ENCODE measurements around the gene SDCBP2.

The SDCBP2 gene

GRCh38 chr20:1295276-1295930 is 33.5 kb downstream of the SDCBP2 start:
- DNase-seq (ENCODE audit: low spot score): no peak

DNA sequence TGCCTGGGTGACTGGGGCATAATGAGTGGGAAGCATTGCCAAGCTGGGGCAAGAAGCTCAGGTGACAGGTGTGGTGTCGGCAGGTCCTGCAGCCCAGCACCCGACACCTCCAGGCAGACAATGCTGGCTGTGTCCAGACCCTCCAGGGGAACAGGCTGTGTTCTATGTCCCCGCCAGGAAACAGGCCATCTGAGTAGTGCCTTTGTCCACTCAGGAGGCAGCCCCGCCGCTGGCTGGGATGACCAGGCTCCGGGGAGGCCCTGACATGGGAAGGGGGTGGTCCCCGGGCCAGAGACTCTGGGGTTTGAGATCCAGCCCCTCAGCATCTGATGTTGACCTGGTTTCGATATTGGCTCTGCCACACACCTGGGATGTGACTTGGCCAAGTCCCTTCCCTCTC is 34.4 kb downstream of the SDCBP2 start:
- DNase-seq (ENCODE audit: low spot score): no peak

- no peak for DNase-seq (ENCODE audit: low spot score)
Measured at GRCh38 chr20:1293641-1294379, 35.1 kb downstream of the SDCBP2 start.

DNA sequence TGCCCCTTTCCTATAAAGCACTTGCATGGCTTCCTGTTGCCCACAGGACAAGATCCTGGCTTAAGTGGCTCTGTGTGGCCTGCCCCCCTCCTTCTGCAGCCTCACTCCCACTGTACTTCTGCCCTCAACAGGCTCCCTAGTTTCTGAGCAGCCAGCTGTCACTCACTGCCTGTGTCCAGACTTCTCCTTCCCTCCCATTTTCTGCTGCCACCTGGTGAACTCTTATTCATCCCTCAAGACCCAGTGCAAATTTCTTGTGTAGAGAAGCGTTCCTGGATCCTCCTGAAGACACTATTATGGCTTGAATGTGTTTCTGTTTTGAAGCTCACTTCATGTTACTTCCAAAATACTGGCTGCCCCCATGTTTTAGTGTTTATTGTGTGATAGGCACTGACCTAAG is 36.3 kb downstream of the SDCBP2 start:
- no peak for DNase-seq (ENCODE audit: low spot score)

DNA sequence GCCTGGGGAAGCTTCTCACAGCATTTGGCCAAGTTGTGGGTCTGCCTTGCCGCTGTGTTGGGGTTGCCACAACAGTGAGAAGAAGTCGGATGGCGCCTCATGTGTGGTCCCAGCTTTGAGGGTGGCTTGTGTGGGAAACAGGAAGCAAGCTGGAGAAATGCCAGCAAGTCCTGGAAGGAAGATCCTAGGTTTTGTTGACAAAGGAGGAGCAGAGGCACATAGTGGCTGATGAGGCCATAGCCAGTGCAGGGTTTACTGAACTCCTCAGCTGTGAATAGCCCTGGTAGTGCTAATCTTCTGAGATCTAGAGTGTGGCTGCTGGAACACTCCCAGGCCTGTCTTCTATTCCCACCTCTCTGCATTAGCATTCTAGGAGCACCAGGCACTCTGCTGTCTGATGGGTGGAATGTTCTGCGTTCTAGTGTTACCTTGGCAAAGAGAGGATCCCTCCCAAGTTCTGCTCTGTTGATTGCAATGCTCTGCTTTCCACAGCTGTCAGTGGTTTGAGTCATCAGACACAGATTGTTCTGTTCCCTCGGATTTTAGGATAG is 37.7 kb downstream of the SDCBP2 start:
- DNase-seq (ENCODE audit: low spot score): no peak

DNA sequence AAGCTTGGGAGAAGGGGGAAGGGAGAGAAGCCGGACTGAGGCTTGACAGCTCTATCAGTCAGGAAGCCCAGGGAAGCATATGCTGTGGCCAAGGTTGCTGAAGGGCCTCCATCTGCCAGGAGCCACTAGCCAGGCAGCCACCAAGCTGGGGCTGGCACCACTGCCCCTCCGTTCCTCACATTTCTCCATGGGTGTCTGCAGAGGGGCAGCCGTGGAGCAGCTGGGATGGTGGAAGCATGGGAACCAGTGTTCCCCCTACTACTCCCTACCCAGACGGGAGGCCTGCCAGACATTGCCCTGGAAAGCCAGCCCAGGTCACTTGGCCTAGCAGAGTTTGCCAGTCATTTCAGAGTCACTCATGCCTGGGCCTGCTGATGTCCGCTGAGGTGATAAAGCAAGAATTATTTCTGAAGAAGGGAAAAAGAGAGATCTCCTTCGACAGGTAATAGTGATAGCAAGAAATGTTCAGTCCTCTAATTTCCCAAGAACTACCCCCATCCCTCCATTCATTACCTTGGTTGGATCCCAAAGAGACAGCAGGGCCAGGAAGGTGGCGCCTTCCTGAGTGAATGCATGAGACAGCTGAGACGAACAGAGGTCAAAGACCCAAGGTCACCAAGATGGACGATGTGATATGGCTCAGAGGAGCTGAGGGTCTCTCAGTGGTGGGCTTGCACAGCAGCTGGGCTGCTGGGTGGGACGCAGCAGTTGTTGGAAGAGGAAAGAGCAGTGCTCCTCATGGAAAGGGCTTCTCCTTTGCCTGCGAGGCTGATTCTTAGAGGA is 41.0 kb downstream of the SDCBP2 start:
- no peak for DNase-seq (ENCODE audit: low spot score)

GRCh38 chr20:1287306-1287705 is 41.6 kb downstream of the SDCBP2 start:
- DNase-seq (ENCODE audit: low spot score): no peak

- no peak for DNase-seq (ENCODE audit: low spot score)
Measured at GRCh38 chr20:1286267-1287024, 42.5 kb downstream of the SDCBP2 start.

DNA sequence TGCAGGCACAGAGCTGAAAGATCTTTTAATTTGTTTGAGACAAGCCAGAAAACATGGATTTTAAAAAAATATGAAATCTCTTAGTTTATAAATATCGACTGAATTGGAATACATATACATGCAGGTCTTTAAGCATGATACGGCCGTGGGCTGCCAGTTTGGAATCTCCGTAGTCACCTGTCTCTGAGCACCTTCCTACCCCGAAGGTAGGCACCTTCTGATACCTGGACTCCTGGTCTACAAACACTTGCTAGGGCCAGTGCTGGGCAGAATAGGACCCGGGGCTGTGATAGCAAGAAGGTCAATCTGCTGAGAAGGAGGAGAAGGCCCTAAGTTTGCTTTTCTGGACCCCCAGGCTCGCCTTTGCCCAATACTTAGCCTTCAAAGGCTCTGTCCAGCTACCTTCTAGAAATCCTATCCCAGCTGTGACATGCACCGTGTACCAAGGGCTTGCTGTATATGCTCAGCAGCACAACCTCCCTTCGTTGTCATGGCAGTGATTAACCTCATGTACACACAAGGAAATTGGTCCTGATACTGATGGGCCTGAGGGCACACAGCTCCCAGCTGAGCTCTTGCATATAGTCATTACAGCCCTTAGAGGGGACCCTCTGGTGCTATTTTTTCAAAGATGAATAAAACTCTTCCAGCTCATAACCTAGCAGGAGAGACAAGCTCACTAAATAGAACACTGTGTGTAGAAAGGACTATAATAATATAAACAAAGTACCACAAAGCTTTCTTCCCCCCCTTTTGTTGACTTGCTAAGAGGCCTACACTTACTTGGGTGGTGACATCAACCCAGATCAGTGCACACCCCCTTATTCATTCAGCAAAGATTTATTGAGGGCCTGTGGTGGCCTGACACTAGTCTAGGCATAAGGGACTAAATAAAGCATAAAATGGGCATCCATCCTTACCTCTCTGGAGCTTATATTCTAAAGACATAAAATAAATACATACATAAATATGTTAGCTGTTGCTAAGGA is 45.1 kb downstream of the SDCBP2 start:
- DNase-seq (ENCODE audit: low spot score): no peak

- no peak for DNase-seq (ENCODE audit: low spot score)
Measured at GRCh38 chr20:1282966-1283365, 46.0 kb downstream of the SDCBP2 start.

DNA sequence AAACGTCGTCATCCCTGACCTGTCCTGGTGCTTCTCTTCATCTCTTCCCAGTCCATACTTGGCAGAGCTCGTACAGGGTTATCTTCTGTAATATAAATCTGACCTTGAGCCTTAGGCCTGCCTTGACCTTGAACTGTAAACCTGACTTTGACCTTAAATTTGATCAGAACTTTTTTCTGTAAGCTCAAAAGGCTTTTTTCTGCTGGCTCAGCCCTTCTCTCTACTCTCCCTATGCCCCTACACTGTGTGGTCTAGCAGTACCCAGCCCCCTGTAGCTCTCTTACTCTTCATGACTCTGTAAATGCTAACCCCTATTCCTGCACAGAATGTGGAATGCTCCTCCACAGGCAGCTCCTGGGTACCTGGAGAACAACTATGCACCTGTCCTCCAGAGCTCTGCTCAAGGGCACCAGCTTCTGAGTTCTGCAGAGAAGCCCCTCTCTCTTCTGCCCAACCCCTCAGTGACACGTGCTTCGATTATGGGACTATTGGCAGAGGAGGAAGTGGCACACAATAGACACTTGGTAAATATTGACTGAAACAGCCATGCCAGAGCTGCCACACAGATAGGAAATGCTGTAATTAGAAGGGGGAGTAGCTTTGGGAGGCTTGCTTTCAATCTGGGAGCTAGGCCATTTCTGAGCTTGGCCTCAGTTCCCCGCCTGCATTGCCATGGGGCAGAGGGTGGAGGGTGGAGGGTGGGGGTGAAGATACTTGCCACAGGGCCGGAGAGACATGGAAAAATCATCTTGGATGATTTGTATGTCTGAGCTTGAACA is 47.5 kb downstream of the SDCBP2 start:
- no peak for DNase-seq (ENCODE audit: low spot score)

GRCh38 chr20:1280195-1281102 is 48.5 kb downstream of the SDCBP2 start:
- DNase-seq (ENCODE audit: low spot score): no peak

DNA sequence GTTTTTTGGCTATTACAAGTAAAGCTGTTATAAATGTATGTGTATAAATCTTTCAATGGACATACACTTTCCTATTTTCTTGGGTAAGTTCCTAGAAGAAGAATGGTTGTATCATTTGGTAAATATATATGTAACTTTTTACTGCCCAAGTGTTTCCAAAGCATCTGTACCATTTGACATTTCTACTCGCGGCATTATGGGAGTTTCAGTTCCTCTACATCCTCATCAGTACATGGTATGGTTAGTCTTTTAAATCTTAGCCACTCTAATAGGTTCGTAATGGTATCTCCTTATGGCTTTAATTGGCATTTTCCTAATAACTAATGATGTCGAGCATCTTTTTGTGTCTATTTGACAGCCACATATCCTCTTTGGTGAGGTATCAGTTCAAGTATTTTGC is 49.9 kb downstream of the SDCBP2 start:
- DNase-seq (ENCODE audit: low spot score): no peak

DNA sequence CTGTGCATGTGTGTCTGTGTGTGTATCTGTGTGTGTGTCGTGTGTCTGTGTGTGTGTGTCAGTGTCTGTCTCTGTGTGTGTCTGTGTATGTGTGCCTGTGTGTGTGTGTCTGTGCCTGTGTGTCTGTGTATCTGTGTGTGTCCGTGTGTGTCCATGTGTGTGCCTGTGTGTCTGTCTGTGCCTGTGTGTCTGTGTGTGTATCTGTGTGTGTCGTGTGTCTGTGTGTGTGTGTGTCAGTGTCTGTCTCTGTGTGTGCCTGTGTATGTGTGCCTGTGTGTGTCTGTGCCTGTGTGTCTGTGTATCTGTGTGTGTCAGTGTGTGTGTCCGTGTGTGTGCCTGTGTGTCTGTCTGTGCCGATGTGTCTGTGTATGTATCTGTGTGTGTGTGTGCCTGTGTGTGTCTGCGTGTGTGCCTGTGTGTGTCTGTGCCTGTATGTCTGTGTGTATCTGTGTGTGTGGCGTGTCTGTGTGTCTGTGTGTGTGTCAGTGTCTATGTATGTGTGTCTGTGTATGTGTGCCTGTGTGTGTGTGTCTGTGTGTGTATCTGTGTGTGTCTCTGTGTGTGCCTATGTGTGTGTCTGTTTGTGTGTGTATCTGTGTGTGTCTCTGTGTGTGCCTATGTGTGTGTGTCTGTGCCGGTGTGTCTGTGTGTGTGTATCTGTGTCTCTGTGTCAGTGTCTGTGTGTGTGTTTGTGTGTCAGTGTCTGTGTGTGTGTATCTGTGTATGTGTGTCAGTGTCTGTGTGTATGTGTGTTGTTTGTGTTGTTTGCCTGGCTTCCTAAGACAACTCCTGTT is 51.2 kb downstream of the SDCBP2 start:
- DNase-seq (ENCODE audit: low spot score): no peak

DNA sequence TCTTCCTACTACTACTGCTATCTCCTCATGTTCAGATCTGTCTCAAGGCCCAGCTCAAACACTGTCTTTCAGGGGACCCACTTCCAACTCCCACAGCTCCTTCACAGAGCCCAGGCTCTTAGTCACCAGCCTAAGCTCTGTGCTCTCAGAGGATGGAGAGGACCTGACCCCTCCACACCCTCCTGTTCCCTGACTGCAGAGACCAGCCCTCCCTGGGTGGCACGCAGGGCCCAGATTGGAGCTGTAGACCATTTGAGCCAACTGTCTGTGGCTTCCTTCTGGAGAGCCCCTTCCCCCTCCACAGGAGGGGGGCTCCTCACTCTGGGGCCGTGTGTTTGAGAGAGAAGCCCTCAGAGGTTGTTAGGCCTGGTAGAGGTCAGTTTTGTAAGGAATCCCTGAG is 53.0 kb downstream of the SDCBP2 start:
- DNase-seq (ENCODE audit: low spot score): no peak

DNA sequence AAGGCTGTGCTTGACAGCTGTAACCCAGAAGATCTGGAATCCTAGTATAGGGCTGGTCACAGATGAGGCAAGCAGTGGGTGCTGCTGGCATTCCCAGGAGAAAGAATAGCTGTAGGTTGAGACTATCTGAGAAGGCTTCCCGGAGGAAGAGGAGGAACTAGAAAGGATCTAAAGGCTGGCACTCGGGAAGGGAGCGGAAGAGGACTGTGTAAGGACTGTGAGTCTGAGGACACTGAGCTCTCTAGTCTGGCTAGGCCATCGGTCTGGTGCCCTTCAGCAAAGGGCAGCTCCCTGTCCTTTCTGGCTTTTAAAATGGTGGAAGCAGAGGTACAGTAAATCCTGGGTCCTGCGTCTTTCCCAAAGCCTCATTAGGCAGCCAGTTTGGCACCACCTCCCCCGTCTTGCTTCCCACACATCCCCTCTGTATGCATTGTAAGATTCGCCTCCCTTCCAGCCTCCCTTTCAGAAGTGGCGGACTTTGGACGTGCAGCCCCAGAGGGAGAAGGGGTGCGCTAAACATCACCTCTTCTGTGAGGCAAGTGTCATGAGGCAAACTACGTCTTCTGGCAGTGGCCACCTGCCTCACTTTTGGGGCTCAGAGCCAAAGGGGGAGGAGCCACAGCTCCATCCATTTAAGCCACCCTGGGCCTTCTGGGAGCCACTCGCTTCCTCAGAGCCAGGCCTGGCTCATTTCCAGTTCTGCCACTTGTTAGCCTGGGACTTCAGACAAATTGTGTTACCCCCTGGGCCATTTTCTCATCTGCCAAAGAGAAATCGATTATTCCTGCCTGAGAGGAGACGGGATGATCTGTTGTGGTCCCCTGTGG is 54.2 kb downstream of the SDCBP2 start:
- DNase-seq (ENCODE audit: low spot score): no peak

GRCh38 chr20:1273366-1273765 is 55.6 kb downstream of the SDCBP2 start:
- DNase-seq (ENCODE audit: low spot score): no peak
